ENCODE results near the gene EXOSC5.
"Not testable (repeated sequence)": the region's sequence is repeated elsewhere in the genome, so short reads cannot be mapped to it uniquely, and the experiment has no call there.

The EXOSC5 gene

DNA sequence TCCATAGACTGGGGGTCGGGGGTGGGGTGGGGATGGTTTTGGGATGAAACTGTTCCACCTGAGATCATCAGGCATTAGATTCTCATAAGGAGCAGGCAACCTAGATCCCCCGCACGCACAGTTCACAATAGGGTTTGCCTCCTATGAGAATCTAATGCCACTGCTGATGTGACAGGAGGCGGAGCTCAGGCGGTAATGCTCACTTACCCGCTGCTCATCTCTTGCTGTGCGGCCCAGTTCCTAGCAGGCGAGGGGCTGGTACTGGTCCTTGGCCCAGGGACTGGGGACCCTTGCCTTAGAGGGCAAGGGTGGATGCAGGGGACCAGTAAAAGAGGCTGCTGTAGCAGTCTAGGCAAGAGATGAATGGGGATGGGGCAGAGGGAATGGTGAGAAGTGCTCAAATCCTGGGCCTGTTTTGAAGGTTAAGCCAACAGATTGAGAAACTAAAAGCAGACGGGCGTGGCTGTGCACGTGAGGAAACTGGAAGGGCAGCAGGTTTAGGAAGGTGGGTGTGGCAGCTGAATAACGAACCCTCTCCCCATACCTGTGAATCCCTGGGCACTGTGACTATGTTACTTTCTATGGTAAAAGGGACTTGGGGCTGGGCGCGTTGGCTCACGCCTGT is 44.3 kb upstream of the EXOSC5 start:
- Histone ChIP-seq H3K9me3 (no peaks in the 10 kb centered on the region), H3K36me3 (no peaks in the 10 kb centered on the region), H3K4me3 (ENCODE audit: low read depth in 1 of 2, low read length in 1 of 2) (no peak overlapping the region), H3K27me3 (no peaks in the 10 kb centered on the region), H3K4me1 (ENCODE audit: control insufficient read depth in 1 of 2, insufficient read depth in 1 of 2, low read depth in 1 of 2, low read length in 1 of 2) (peaks cover 22 to 32% of the 10 kb centered on the region in 2 experiments), H3K27ac (no peak overlapping the region)
- TF ChIP-seq, protein P1, sequence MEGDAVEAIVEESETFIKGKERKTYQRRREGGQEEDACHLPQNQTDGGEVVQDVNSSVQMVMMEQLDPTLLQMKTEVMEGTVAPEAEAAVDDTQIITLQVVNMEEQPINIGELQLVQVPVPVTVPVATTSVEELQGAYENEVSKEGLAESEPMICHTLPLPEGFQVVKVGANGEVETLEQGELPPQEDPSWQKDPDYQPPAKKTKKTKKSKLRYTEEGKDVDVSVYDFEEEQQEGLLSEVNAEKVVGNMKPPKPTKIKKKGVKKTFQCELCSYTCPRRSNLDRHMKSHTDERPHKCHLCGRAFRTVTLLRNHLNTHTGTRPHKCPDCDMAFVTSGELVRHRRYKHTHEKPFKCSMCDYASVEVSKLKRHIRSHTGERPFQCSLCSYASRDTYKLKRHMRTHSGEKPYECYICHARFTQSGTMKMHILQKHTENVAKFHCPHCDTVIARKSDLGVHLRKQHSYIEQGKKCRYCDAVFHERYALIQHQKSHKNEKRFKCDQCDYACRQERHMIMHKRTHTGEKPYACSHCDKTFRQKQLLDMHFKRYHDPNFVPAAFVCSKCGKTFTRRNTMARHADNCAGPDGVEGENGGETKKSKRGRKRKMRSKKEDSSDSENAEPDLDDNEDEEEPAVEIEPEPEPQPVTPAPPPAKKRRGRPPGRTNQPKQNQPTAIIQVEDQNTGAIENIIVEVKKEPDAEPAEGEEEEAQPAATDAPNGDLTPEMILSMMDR (IDR thresholded peaks at IDR 0.05), result no peak

DNA sequence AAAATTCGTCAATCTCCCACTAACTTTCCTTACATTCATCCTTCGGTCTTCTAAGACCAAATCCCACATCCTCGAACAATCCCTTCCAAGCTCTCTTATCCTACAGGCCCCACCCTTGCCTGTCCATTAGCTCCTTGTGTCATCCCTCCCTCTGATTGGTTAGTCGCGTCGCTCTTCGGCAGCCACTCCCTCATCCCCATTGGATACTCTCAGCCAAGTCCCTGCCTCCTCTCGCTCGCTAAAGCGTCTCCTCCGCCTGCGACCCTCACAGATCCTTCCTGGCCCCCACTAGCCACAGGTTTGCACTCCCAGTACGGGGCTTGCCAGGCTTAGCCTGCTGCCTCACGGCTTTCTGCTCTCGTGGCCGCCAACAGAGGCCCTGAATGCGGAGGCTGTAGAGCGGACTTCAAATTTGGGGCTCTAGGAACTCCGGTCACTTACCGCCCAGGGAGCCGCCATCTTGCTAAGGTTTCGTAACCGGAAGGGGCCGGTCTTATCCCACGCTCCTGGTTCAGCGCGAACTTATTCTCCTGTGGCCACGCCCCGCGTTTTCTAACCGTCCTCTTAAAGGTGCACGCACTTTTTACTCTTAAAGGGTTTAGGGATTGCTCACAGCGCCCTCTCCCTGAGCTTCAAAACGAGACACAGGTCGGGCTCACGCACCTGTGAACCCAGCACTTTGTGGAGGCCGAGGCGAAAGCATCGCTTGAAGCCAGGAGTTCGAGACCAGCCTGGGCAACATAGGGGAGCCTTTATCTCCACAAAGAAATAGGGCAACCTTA is 42.5 kb upstream of the EXOSC5 start, which contains the start of gene DMAC2:
TSS of gene DMAC2 (minus strand) at position 472 of the 782 bp plus-strand sequence. CDS start at position 459, 13 bp downstream.
- TF ChIP-seq, protein P1 (IDR thresholded peaks at IDR 0.05), result peak; percentile 57
- peak within 1 kb of the TSS; percentile 77 to 81 for H3K4me3 ChIP-seq (ENCODE audit: low read depth in 1 of 2, low read length in 1 of 2)
- no peaks in the 10 kb centered on the region for H3K27me3 ChIP-seq
- no peaks in the 10 kb centered on the region for H3K9me3 ChIP-seq
- peaks cover 22 to 32% of the 10 kb centered on the region in 2 experiments for H3K4me1 ChIP-seq (ENCODE audit: control insufficient read depth in 1 of 2, insufficient read depth in 1 of 2, low read depth in 1 of 2, low read length in 1 of 2)
- no peaks in the 10 kb centered on the region for H3K36me3 ChIP-seq
- peak within 1 kb of the TSS; percentile 86 for H3K27ac ChIP-seq

DNA sequence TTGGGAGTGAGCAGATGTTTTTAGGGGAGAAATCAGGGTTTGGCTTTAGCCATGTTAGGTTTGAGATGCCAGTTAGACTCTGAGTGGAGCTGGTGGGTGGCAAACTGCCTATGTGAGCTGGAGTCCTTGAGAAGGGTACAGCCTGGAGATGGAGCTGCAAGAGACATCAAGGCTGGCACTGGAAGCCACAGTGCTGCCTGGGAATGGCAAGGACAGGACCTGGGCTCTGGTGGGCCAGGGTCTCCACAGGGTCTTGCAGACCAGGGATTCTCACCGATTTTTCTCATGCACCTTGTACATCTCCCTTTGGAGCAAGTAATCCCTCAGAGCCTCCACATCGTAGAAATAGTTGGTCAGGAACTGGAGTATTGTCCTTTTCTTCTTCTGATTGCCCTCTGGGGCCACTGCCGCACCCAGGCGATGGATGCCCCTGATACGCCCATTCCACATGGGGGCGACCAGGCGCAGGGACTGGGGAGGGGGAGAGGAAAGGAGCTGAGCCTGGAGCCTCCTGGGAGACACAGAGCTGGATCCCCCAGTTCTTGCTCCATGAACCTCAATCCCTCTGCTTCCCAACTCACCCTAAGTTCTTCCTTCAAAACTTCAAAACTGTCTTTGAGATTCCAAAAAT is 40.9 kb upstream of the EXOSC5 start:
- Histone ChIP-seq H3K36me3 (peaks cover 4% of the 10 kb centered on the region), H3K9me3 (no peaks in the 10 kb centered on the region), H3K27ac (no peak overlapping the region), H3K4me3 (ENCODE audit: low read depth in 1 of 2, low read length in 1 of 2) (no peak overlapping the region), H3K27me3 (no peaks in the 10 kb centered on the region), H3K4me1 (ENCODE audit: control insufficient read depth in 1 of 2, insufficient read depth in 1 of 2, low read depth in 1 of 2, low read length in 1 of 2) (peaks cover 22 to 35% of the 10 kb centered on the region in 2 experiments)
- TF ChIP-seq, protein P1 (IDR thresholded peaks at IDR 0.05), result no peak

DNA sequence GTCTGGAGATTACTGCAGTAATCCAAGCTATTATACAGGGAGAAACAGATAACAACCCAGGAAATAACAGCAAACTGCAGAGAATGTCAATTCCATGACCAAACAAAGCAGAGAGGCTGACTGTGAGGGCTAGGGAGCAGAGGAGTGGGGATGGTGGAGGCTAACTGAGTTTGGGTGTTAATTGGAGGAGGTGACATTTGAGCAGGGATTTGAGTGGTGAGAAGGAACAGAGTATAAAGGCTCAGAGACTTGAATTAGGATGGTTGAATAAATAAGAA is 39.5 kb upstream of the EXOSC5 start:
- peaks cover 21 to 37% of the 10 kb centered on the region in 2 experiments for H3K4me1 ChIP-seq (ENCODE audit: control insufficient read depth in 1 of 2, insufficient read depth in 1 of 2, low read depth in 1 of 2, low read length in 1 of 2)
- no peak overlapping the region for H3K27ac ChIP-seq
- TF ChIP-seq, protein P1 (IDR thresholded peaks at IDR 0.05), result no peak
- no peaks in the 10 kb centered on the region for H3K9me3 ChIP-seq
- peaks cover 15% of the 10 kb centered on the region for H3K36me3 ChIP-seq
- H3K4me3 ChIP-seq (ENCODE audit: low read depth in 1 of 2, low read length in 1 of 2), result no peak overlapping the region
- no peaks in the 10 kb centered on the region for H3K27me3 ChIP-seq

DNA sequence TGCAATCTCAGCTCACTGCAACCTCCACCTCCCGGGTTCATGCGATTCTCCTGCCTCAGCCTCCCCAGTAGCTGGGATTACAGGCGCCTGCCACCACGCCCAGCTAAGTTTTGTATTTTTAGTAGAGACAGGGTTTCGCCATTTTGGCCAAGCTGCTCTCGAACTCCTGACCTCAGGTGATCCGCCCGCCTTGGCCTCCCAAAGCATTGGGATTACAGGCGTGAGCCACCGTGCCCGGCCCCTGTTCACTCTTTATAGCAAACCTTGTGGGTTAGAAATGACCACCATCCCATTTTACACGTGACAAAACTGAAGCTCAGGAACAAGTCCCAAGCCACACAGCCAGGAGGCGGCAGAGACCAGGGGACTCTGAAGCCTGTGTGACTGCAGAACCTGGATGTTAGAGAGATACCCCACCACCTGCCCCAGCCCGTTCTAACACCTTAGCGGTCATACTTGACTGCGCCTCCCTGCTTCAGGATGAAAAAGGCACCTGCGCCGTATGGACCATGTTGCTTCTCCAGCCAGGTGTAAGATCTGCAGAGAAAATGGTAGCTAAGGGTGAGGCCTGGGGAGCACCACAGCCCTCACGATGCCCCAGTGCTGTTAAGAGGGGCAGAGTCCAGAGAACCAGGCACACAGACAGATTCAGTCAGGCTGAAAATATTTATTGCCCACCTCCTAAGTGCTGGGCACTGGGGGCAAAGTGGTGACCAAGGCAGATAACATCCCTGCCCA is 38.9 kb upstream of the EXOSC5 start:
- Histone ChIP-seq H3K27ac (no peak overlapping the region), H3K27me3 (no peaks in the 10 kb centered on the region), H3K9me3 (no peaks in the 10 kb centered on the region), H3K4me3 (ENCODE audit: low read depth in 1 of 2, low read length in 1 of 2) (no peak overlapping the region), H3K4me1 (ENCODE audit: control insufficient read depth in 1 of 2, insufficient read depth in 1 of 2, low read depth in 1 of 2, low read length in 1 of 2) (peaks cover 22 to 37% of the 10 kb centered on the region in 2 experiments), H3K36me3 (peaks cover 15% of the 10 kb centered on the region)
- TF ChIP-seq, protein P1 (IDR thresholded peaks at IDR 0.05), result no peak

DNA sequence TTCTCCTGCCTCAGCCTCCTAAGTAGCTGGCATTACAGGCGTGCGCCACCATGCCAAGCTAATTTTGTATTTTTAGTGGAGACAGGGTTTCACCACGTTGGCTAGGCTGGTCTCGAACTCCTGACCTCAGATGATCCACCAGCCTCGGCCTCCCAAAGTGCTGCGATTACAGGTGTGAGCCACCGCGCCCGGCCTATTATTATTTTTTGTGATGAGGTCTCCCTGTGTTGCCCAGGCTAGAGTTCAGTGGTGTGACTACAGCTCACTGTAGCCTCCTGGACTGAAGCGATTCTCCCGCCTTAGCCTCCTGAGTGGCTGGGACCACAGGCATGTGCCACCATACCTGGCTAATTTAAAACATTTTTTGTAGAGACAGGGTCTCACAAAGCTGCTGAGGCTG is 38.2 kb upstream of the EXOSC5 start:
- Histone ChIP-seq H3K36me3 (peaks cover 15% of the 10 kb centered on the region), H3K4me1 (ENCODE audit: control insufficient read depth in 1 of 2, insufficient read depth in 1 of 2, low read depth in 1 of 2, low read length in 1 of 2) (peaks cover 28 to 41% of the 10 kb centered on the region in 2 experiments)

More for the DNA sequence above, 38.2 kb upstream of the EXOSC5 start:
- not testable (repeated sequence) for H3K27ac ChIP-seq; H3K27me3 ChIP-seq; H3K4me3 ChIP-seq (ENCODE audit: low read depth in 1 of 2, low read length in 1 of 2); H3K9me3 ChIP-seq
